Liver (tissue), 3 donors: Measurements from ENCODE around the gene ZNF148.

Experiments used
- CTCF ChIP-seq: fragments of 150-350 bp; IDR thresholded peaks from 2 replicates; pipeline ENCODE4 v1.5.1; 2017; ENCODE audit warnings: improper control_type of control experiment, low read depth, low read length; ENCODE audit not compliant: missing input control
- EGR1 ChIP-seq, 2 donors: IDR thresholded peaks; 2 replicates each; pipeline ENCODE4 v1.6.1; 2016 to 2018; ENCODE audit warnings: antibody characterized with exemption in 2 of 2, low read depth in 2 of 2
- FOXA1 ChIP-seq: IDR thresholded peaks from 2 replicates; pipeline ENCODE4 v1.6.1; 2016; ENCODE audit warnings: antibody characterized with exemption
- GABPA ChIP-seq, 2 donors: IDR thresholded peaks in 1 of 2; conservative IDR thresholded peaks in 1 of 2; 2 replicates each; pipeline ENCODE4 v1.6.1; 2016; ENCODE audit warnings: antibody characterized with exemption in 2 of 2, mild to moderate bottlenecking in 1 of 2, moderate library complexity in 1 of 2
- HNF4G ChIP-seq: IDR thresholded peaks from 2 replicates; pipeline ENCODE4 v1.6.1; 2016; ENCODE audit warnings: antibody characterized with exemption
- JUND ChIP-seq, 2 donors: IDR thresholded peaks; 2 replicates each; pipeline ENCODE4 v1.6.1; 2016; ENCODE audit warnings: antibody characterized with exemption in 2 of 2
- MAX ChIP-seq: IDR thresholded peaks from 2 replicates; pipeline ENCODE4 v1.6.1; 2016; ENCODE audit warnings: antibody characterized with exemption
- RAD21 ChIP-seq, 2 donors: IDR thresholded peaks; 2 replicates each; pipeline ENCODE4 v1.6.1; 2016; ENCODE audit warnings: antibody characterized with exemption in 2 of 2, mild to moderate bottlenecking in 2 of 2
- SP1 ChIP-seq: IDR thresholded peaks from 2 replicates; pipeline ENCODE4 v1.6.1; 2018; ENCODE audit warnings: antibody characterized with exemption, mild to moderate bottlenecking
- TAF1 ChIP-seq: conservative IDR thresholded peaks from 2 replicates; pipeline ENCODE4 v1.6.1; 2016; ENCODE audit warnings: antibody characterized with exemption, mild to moderate bottlenecking
- TF ChIP-seq, protein P1 (sequence below): IDR thresholded peaks from 2 replicates; pipeline ENCODE4 v1.6.1; 2016; ENCODE audit warnings: antibody characterized with exemption, mild to moderate bottlenecking
- donor health status: healthy.
- donor health status: healthy.

DNA sequence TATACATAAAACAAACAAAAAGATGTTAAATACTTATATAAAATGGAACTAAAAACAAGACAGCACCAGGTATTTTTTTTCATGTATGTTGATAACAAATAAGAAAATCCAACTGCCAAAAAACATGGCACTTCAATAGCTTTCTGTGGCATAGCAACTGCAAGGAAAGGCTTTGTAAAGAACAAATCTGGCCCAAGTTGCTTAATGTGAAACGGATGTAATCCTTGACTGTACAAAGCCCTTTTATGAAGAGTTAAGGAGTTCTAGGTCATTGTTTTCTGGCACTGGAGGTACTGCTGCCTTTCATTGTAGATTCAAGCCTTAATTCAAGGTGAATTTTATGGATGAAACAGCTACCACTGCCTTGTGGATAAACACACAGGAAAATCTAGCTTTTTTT, 93.7 kb downstream of the ZNF148 start:
- no peak for TF ChIP-seq CTCF
- no peak for TF ChIP-seq JUND (IDR thresholded peaks at IDR 0.05)
- TF ChIP-seq, protein P1, sequence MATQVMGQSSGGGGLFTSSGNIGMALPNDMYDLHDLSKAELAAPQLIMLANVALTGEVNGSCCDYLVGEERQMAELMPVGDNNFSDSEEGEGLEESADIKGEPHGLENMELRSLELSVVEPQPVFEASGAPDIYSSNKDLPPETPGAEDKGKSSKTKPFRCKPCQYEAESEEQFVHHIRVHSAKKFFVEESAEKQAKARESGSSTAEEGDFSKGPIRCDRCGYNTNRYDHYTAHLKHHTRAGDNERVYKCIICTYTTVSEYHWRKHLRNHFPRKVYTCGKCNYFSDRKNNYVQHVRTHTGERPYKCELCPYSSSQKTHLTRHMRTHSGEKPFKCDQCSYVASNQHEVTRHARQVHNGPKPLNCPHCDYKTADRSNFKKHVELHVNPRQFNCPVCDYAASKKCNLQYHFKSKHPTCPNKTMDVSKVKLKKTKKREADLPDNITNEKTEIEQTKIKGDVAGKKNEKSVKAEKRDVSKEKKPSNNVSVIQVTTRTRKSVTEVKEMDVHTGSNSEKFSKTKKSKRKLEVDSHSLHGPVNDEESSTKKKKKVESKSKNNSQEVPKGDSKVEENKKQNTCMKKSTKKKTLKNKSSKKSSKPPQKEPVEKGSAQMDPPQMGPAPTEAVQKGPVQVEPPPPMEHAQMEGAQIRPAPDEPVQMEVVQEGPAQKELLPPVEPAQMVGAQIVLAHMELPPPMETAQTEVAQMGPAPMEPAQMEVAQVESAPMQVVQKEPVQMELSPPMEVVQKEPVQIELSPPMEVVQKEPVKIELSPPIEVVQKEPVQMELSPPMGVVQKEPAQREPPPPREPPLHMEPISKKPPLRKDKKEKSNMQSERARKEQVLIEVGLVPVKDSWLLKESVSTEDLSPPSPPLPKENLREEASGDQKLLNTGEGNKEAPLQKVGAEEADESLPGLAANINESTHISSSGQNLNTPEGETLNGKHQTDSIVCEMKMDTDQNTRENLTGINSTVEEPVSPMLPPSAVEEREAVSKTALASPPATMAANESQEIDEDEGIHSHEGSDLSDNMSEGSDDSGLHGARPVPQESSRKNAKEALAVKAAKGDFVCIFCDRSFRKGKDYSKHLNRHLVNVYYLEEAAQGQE, result no peak
- no peak for TF ChIP-seq MAX
- no peak for TF ChIP-seq EGR1 (IDR thresholded peaks at IDR 0.05; ENCODE audit: low read depth in 2 of 2)
- no peak for TF ChIP-seq FOXA1
- no peak for TF ChIP-seq HNF4G
- no peak for TF ChIP-seq GABPA (IDR thresholded peaks at IDR 0.05 in 1 of 2, conservative IDR thresholded peaks at IDR 0.05 in 1 of 2)
- TF ChIP-seq TAF1, result no peak
- no peak for TF ChIP-seq SP1
- no peak for TF ChIP-seq RAD21 (IDR thresholded peaks at IDR 0.05)
